Hepatocyte (in vitro differentiated cells): ENCODE data around the gene MED23.

Source experiments
- EZH2 ChIP-seq: fragments of 200-600 bp; sonication (generic); IDR thresholded peaks from 2 replicates; pipeline ENCODE4 v1.6.1; 2016; ENCODE audit warnings: antibody characterized with exemption, mild to moderate bottlenecking, borderline replicate concordance
- EZH2phosphoT487 ChIP-seq: fragments of 200-600 bp; sonication (generic); IDR thresholded peaks from one replicate; pipeline ENCODE4 v1.6.1; 2018; ENCODE audit warnings: antibody characterized with exemption, mild to moderate bottlenecking, low read depth, moderate library complexity; ENCODE audit not compliant: unreplicated experiment, severe bottlenecking
- TF ChIP-seq, protein P1 (sequence below): fragments of 200-600 bp; sonication (generic); IDR thresholded peaks from 2 replicates; pipeline ENCODE4 v1.5.1; 2016; ENCODE audit warnings: antibody characterized with exemption, mild to moderate bottlenecking; ENCODE audit not compliant: poor library complexity

DNA sequence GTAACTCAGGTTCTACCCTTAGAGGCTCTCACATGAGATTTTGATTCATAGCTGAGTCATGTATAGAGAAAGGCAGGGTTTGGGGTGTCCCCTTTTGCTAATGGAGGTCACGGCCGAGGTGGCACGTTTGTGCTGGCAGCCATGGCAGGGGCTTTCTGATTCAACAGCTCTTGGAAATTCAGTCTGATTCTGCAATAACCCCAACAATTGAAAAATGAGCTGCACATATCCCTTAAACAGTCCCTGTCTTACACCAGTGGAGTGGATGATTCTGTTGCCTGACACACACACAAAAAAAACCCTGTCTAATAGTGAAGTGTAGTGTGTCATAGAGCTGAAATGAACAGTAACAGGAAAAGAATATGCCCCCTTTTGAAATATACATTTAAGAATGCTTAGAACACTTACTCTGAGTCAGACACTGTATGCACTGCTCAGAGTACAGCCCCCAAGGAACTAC is 95.4 kb downstream of the MED23 start:
- TF ChIP-seq, protein P1, sequence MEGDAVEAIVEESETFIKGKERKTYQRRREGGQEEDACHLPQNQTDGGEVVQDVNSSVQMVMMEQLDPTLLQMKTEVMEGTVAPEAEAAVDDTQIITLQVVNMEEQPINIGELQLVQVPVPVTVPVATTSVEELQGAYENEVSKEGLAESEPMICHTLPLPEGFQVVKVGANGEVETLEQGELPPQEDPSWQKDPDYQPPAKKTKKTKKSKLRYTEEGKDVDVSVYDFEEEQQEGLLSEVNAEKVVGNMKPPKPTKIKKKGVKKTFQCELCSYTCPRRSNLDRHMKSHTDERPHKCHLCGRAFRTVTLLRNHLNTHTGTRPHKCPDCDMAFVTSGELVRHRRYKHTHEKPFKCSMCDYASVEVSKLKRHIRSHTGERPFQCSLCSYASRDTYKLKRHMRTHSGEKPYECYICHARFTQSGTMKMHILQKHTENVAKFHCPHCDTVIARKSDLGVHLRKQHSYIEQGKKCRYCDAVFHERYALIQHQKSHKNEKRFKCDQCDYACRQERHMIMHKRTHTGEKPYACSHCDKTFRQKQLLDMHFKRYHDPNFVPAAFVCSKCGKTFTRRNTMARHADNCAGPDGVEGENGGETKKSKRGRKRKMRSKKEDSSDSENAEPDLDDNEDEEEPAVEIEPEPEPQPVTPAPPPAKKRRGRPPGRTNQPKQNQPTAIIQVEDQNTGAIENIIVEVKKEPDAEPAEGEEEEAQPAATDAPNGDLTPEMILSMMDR: no peak
- TF ChIP-seq EZH2phosphoT487 (no peak), EZH2 (no peak)
